ENCODE measurements around the gene ZDHHC8.

DNA sequence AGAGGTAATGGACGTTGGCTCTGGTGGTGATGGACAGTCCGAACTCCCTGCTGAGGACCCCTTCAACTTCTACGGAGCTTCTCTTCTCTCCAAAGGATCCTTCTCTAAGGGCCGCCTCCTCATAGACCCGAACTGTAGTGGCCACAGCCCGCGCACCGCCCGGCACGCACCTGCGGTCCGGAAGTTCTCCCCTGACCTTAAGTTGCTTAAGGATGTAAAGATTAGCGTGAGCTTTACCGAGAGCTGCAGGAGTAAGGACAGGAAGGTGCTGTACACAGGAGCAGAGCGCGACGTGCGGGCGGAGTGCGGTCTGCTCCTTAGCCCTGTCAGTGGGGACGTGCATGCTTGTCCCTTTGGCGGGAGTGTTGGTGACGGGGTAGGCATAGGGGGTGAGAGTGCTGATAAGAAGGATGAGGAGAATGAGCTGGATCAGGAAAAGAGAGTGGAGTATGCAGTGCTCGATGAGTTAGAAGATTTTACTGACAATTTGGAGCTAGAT is 45.5 kb upstream of the ZDHHC8 start:
- TF ChIP-seq, protein P1, sequence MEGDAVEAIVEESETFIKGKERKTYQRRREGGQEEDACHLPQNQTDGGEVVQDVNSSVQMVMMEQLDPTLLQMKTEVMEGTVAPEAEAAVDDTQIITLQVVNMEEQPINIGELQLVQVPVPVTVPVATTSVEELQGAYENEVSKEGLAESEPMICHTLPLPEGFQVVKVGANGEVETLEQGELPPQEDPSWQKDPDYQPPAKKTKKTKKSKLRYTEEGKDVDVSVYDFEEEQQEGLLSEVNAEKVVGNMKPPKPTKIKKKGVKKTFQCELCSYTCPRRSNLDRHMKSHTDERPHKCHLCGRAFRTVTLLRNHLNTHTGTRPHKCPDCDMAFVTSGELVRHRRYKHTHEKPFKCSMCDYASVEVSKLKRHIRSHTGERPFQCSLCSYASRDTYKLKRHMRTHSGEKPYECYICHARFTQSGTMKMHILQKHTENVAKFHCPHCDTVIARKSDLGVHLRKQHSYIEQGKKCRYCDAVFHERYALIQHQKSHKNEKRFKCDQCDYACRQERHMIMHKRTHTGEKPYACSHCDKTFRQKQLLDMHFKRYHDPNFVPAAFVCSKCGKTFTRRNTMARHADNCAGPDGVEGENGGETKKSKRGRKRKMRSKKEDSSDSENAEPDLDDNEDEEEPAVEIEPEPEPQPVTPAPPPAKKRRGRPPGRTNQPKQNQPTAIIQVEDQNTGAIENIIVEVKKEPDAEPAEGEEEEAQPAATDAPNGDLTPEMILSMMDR (IDR thresholded peaks at IDR 0.05), result no peak
- TF ChIP-seq POLR2AphosphoS5 (IDR thresholded peaks at IDR 0.05) (no peak), EP300 (IDR thresholded peaks at IDR 0.05) (no peak), POLR2A (IDR thresholded peaks at IDR 0.05) (no peak)
